DOHH2 (cell line): ENCODE measurements around the gene AURKAIP1.

ENCODE experiments used
- EZH2phosphoT487 ChIP-seq: fragments of 200-600 bp; sonication (generic); IDR thresholded peaks from 2 replicates; pipeline ENCODE4 v1.6.1; 2017; ENCODE audit warnings: borderline replicate concordance, mild to moderate bottlenecking, antibody characterized with exemption, low read length, moderate library complexity, mixed read lengths
- TF ChIP-seq, protein P1 (sequence below): fragments of 200-600 bp; sonication (generic); IDR thresholded peaks from one replicate; pipeline ENCODE4 v1.5.1; 2014; ENCODE audit warnings: antibody characterized with exemption, mild to moderate bottlenecking, low read depth, low read length; ENCODE audit not compliant: poor library complexity, severe bottlenecking

DNA sequence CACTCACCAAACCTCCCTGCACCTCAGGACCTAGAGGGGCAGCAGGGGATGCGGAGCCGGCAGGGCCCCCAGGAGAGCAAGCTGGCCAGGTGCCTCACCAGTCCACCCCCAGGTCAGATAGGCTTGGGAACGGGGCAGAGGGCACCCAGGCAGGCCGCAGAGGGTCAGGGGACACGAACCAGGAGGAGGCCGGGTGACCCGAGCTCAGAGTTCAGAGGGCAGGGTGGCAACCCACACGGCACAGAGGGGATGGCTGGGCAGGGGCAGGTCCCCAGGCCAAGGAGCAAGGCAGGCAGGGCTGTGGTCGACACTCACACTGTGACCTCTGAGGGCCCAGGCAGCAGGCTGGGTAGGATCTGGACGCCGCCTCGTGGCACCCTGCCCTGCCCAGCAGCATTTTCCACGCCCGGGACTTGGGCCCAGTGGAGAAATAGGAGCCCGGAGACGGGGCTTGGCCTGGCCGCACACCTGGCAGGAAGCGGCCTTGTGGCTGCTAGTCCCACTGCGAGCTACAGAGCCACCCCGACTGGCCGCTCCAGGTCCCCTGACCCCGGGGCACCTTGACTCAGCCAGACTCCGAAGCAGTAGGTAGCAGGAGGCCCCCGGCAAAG, 31.1 kb downstream of the AURKAIP1 start:
- TF ChIP-seq, protein P1, sequence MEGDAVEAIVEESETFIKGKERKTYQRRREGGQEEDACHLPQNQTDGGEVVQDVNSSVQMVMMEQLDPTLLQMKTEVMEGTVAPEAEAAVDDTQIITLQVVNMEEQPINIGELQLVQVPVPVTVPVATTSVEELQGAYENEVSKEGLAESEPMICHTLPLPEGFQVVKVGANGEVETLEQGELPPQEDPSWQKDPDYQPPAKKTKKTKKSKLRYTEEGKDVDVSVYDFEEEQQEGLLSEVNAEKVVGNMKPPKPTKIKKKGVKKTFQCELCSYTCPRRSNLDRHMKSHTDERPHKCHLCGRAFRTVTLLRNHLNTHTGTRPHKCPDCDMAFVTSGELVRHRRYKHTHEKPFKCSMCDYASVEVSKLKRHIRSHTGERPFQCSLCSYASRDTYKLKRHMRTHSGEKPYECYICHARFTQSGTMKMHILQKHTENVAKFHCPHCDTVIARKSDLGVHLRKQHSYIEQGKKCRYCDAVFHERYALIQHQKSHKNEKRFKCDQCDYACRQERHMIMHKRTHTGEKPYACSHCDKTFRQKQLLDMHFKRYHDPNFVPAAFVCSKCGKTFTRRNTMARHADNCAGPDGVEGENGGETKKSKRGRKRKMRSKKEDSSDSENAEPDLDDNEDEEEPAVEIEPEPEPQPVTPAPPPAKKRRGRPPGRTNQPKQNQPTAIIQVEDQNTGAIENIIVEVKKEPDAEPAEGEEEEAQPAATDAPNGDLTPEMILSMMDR, result no peak
- no peak for TF ChIP-seq EZH2phosphoT487
